WERI-Rb-1 (cell line): ENCODE measurements around the gene WIPI1.

Experiments
- DNase-seq: peaks from one replicate; pipeline ENCODE4 v3.0.0-alpha.2; 2020
- H3K27ac ChIP-seq: fragments of 250-450 bp; sonication (Bioruptor Pico); 2 replicates; pipeline ENCODE4 v1.5.1; 2020; ENCODE audit warnings: mild to moderate bottlenecking, moderate library complexity
- H3K27me3 ChIP-seq: fragments of 250-450 bp; sonication (Bioruptor Pico); 2 replicates; pipeline ENCODE4 v1.5.1; 2021; ENCODE audit warnings: mild to moderate bottlenecking, low read depth, moderate library complexity; ENCODE audit not compliant: insufficient read depth, severe bottlenecking
- H3K36me3 ChIP-seq: fragments of 250-450 bp; sonication (Bioruptor Pico); 2 replicates; pipeline ENCODE4 v1.5.1; 2020; ENCODE audit warnings: mild to moderate bottlenecking, moderate library complexity
- H3K4me3 ChIP-seq: 2 replicates; pipeline ENCODE4 v1.5.1; 2011; ENCODE audit warnings: low read depth, mild to moderate bottlenecking, control low read depth, low read length
- H3K9me3 ChIP-seq: fragments of 250-450 bp; sonication (Bioruptor Pico); 2 replicates; pipeline ENCODE4 v1.5.1; 2021; ENCODE audit warnings: mild to moderate bottlenecking, moderate library complexity; ENCODE audit not compliant: severe bottlenecking
- TF ChIP-seq, protein P1 (sequence below): IDR thresholded peaks from 2 replicates; pipeline ENCODE4 v1.5.1; 2011; ENCODE audit warnings: low read depth, mild to moderate bottlenecking, control low read depth, inconsistent platforms, low read length

Gene WIPI1

DNA sequence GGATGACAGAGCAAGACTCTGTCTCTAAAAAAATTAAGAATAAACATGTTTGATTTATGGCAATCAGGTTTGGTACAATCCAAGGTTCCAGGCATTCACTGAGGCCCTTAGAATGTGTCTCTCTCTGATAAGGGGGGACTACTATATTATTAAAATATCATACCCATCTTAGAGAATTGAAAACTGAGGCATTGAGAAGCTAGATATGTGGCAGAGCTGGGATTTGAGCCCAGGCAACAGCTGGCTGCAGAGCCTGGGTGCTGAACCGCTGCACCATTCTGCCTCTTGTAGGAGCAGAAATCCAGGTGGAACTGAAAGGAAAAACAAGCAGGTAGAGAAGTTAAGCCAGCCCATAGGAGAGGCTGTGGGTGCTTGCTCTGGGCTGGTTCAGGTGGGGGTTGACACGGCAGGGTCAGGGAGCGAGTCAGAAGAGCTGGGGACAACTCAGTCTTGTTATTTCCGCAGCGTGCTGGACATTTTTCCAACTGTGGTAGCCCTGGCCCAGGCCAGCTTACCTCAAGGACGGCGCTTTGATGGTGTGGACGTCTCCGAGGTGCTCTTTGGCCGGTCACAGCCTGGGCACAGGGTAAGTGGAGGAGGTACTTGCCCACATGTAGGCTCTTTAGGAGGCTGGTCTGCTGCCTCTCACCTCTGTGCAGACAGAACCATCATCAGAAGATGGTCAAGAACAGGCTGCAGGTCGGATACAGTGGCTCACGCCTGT is 62.5 kb downstream of the WIPI1 start:
- Histone ChIP-seq H3K27me3 (no peaks in the 10 kb centered on the region), H3K36me3 (no peaks in the 10 kb centered on the region), H3K4me3 (no peak overlapping the region), H3K27ac (no peak overlapping the region), H3K9me3 (peaks cover 5% of the 10 kb centered on the region)
- TF ChIP-seq, protein P1, sequence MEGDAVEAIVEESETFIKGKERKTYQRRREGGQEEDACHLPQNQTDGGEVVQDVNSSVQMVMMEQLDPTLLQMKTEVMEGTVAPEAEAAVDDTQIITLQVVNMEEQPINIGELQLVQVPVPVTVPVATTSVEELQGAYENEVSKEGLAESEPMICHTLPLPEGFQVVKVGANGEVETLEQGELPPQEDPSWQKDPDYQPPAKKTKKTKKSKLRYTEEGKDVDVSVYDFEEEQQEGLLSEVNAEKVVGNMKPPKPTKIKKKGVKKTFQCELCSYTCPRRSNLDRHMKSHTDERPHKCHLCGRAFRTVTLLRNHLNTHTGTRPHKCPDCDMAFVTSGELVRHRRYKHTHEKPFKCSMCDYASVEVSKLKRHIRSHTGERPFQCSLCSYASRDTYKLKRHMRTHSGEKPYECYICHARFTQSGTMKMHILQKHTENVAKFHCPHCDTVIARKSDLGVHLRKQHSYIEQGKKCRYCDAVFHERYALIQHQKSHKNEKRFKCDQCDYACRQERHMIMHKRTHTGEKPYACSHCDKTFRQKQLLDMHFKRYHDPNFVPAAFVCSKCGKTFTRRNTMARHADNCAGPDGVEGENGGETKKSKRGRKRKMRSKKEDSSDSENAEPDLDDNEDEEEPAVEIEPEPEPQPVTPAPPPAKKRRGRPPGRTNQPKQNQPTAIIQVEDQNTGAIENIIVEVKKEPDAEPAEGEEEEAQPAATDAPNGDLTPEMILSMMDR = no peak
- DNase-seq = no peak

DNA sequence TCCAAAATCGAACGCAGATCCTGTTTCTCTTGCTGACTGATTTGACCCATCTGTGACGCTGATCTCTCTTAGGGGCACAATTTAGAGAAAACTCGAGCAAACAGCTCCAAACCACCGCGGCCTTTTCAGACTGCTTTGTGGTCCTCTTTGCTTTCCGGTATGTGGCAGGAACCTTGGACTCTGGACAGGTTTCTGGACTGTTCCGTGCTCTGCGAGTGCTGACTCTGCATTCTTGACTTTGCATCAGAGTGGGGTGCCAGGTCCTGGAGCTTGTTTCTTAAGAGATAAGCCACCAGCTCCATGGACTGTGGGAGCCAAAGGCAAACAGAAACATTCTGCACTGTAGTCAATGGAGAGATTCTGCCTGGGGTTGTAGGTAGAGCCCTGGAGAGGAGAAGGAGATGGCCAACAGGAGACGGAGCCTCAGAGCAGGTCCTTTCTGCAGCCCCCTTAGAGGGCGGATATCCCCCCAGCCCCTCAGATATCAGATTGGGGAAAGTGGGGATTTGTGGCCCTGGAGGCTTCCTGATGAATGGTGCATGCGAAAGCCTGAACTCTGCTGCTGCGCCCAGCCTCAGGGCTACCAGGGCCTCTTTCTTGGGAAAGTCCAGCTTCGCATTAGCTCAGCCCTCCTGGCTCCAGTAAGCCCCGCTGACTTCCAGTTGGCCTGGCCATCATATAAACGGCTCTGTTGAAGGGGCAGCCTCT is 65.6 kb downstream of the WIPI1 start:
- Histone ChIP-seq H3K4me3 (no peak overlapping the region), H3K9me3 (peaks cover 5% of the 10 kb centered on the region), H3K27me3 (no peaks in the 10 kb centered on the region), H3K27ac (no peak overlapping the region), H3K36me3 (no peaks in the 10 kb centered on the region)
- TF ChIP-seq, protein P1 = no peak
- no peak for DNase-seq

DNA sequence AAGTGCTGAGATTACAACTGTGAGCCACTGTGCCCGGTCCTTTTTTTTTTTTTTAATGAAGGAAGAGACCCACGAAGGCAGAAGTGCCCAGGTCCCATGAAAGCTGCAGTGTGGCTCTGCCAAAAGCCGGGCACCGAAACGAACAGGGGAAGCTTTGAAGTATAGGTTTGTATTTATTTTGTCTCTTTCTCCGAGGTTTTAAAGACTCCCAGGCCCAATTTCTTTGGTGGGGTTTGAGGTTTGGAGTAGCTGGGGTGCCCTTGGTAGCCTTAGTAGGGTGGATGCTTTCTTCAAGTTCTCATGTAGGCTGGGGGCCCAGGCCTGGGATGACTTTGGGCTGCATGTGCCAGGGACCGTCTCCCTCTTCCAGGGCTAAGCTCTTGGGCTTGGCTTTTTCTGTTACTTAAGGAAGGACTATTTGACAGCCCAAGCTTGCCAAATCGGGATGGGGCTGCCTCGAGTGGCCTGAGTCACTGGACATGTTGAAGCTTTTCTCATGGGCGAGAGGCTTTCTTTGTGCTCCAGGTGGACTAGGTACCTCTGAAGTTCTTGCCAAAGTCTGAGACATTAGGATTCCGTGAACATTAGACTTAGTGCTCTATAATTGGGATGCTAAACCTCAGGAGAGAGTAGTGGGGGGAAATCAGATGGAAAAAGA is 66.3 kb downstream of the WIPI1 start:
- TF ChIP-seq, protein P1 = no peak
- DNase-seq = no peak
- H3K27ac ChIP-seq = no peak overlapping the region
- H3K4me3 ChIP-seq = no peak overlapping the region
- H3K36me3 ChIP-seq = no peaks in the 10 kb centered on the region
- H3K27me3 ChIP-seq = no peaks in the 10 kb centered on the region
- peaks cover 5% of the 10 kb centered on the region for H3K9me3 ChIP-seq

DNA sequence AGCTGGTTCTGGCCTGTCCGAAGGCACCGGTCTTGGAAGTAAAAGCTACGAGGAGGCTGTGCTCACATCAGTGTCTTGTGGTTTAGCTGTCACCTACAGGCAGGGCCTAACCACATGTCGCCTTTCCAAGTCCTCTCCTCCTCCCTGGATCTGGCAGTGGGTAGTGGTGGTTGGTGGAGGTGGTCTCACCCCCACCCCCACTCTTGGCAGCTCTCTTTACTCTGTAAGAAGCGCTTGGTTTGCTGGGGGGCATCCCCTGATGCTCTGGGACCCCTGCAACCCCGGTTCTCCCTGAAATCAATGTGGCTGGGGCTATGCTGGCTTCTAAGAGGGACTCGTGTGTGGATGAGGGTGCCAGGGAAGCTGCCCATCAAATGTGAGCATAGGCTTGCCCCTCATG is 68.3 kb downstream of the WIPI1 start:
- peaks cover 2% of the 10 kb centered on the region for H3K9me3 ChIP-seq
- H3K27ac ChIP-seq = no peak overlapping the region
- no peaks in the 10 kb centered on the region for H3K27me3 ChIP-seq
- TF ChIP-seq, protein P1 = no peak
- H3K36me3 ChIP-seq = no peaks in the 10 kb centered on the region
- no peak overlapping the region for H3K4me3 ChIP-seq
- no peak for DNase-seq

DNA sequence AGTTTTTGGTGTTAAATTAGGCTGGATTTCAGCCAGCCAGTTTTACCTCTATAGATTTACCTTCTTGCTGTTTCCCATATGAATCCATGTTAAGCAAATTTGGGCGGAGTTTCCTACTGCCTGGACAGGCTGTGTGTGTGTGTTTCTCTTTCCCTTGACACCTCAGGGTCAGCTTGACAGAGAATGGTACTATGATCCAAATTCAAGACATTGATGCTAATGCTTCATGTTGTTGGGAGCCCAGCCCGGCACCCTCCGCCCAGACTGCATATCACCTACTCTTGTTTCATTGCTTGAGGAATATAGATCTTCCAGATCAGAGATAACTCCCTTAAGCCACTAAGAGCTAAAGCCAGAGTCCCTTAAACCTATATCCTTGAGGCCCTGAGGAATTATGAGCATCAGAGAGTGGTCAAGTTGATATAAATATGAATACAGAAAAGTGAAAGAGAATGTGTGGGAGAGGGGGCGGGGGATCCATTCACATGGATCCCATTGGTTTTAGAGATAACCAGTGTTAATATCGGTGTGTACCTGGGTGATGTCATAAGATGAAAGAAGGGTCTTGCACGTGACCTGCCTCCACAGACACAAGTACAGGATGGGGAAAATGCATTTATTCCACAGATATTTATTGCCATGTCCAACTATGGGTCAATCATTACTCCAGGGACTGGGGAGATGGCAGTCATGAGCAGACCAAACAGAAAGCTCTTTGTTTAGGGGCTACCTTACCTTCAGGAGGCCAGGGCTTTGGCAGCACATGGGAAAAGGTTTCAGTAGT is 69.7 kb downstream of the WIPI1 start:
- DNase-seq = no peak
- H3K27ac ChIP-seq = no peak overlapping the region
- H3K36me3 ChIP-seq = no peaks in the 10 kb centered on the region
- H3K4me3 ChIP-seq = no peak overlapping the region
- no peaks in the 10 kb centered on the region for H3K27me3 ChIP-seq
- TF ChIP-seq, protein P1 = no peak
- H3K9me3 ChIP-seq = no peaks in the 10 kb centered on the region
